CD14-positive monocyte (primary cell): ENCODE results near the gene PSD4. TPM values are rescaled to one million over a fixed set of nuclear protein-coding genes. Genes with fewer than 3 reads are reported as not detected.
"Not testable (repeated sequence)": the region's sequence is repeated elsewhere in the genome, so short reads cannot be mapped to it uniquely, and the experiment has no call there.

Source experiments
- DNase-seq, 3 donors: peaks; one replicate each; pipeline ENCODE4 v3.0.0-alpha.2; 2011 to 2022
- H2AFZ ChIP-seq: 2 replicates; pipeline ENCODE4 v1.6.0; 2012; ENCODE audit warnings: mild to moderate bottlenecking, low read depth, low read length, inconsistent platforms; ENCODE audit not compliant: insufficient read depth, poor library complexity, severe bottlenecking
- H3K27ac ChIP-seq, 2 donors: 1 replicate in 1 of 2; 2 replicates in 1 of 2; pipeline ENCODE4 v1.5.1; 2012 to 2013; ENCODE audit warnings: low read length in 2 of 2, control low read depth in 1 of 2, inconsistent platforms in 1 of 2, low read depth in 1 of 2, mild to moderate bottlenecking in 1 of 2
- H3K27me3 ChIP-seq, 2 donors: one replicate each; pipeline versions ENCODE4 v1.6.0 to v1.6.1; 2011 to 2013; ENCODE audit warnings: low read length in 2 of 2; ENCODE audit not compliant: control insufficient read depth in 2 of 2, insufficient read depth in 2 of 2
- H3K36me3 ChIP-seq, 2 donors: replicated peaks in 1 of 2; 1 replicate in 1 of 2; 2 replicates in 1 of 2; pipeline versions ENCODE4 v1.5.1 to v1.6.1; 2012 to 2013; ENCODE audit warnings: low read length in 2 of 2, control low read depth in 1 of 2, inconsistent platforms in 1 of 2, mild to moderate bottlenecking in 1 of 2; ENCODE audit not compliant: insufficient read depth in 2 of 2, control insufficient read depth in 1 of 2
- H3K4me1 ChIP-seq, 2 donors: 1 replicate in 1 of 2; 2 replicates in 1 of 2; pipeline versions ENCODE4 v1.5.1 to v1.6.1; 2012 to 2013; ENCODE audit warnings: low read length in 2 of 2, control low read depth in 1 of 2, inconsistent platforms in 1 of 2, mild to moderate bottlenecking in 1 of 2, moderate library complexity in 1 of 2; ENCODE audit not compliant: insufficient read depth in 2 of 2, control insufficient read depth in 1 of 2
- H3K4me2 ChIP-seq: replicated peaks from 2 replicates; pipeline ENCODE3; 2012; ENCODE audit warnings: low read length, moderate library complexity, mild to moderate bottlenecking; ENCODE audit not compliant: poor library complexity, severe bottlenecking; ENCODE audit errors: extremely low read depth
- H3K4me3 ChIP-seq, 3 experiments: fragments of 200-600 bp in 1 of 3; sonication (generic) in 1 of 3; replicated peaks in 1 of 3; 1 replicate in 2 of 3; 2 replicates in 1 of 3; pipeline ENCODE4 v1.5.1; 2011 to 2013; ENCODE audit warnings: low read length in 3 of 3, mild to moderate bottlenecking in 3 of 3, control low read depth in 2 of 3, low read depth in 2 of 3, inconsistent platforms in 1 of 3, moderate library complexity in 1 of 3
- H3K79me2 ChIP-seq: 2 replicates; pipeline ENCODE4 v1.6.0; 2012; ENCODE audit warnings: mild to moderate bottlenecking, control low read depth, inconsistent platforms, low read length, moderate library complexity; ENCODE audit not compliant: insufficient read depth
- H3K9ac ChIP-seq: 2 replicates; pipeline ENCODE4 v1.6.0; 2017; ENCODE audit warnings: low read length, mild to moderate bottlenecking; ENCODE audit not compliant: insufficient read depth, poor library complexity, severe bottlenecking
- H3K9me3 ChIP-seq, 2 donors: replicated peaks in 1 of 2; 1 replicate in 1 of 2; 2 replicates in 1 of 2; pipeline versions ENCODE4 v1.5.1 to v1.6.1; 2012 to 2013; ENCODE audit warnings: low read length in 2 of 2, control low read depth in 1 of 2; ENCODE audit not compliant: control insufficient read depth in 1 of 2, insufficient read depth in 1 of 2
- H4K20me1 ChIP-seq: 2 replicates; pipeline ENCODE4 v1.6.0; 2012; ENCODE audit warnings: mild to moderate bottlenecking, low read length, control low read depth, moderate library complexity; ENCODE audit not compliant: insufficient read depth
- H3K27ac Mint-ChIP-seq, 7 donors: one replicate each; pipeline ENCODE4 v1.8.0; 2020; ENCODE audit warnings: mild to moderate bottlenecking in 7 of 7, mixed read lengths in 7 of 7, moderate library complexity in 6 of 7, inconsistent platforms in 2 of 7
- H3K27me3 Mint-ChIP-seq, 3 donors: one replicate each; pipeline ENCODE4 v1.8.0; 2021 to 2022; ENCODE audit warnings: low read depth in 3 of 3, mild to moderate bottlenecking in 3 of 3, mixed read lengths in 3 of 3, moderate library complexity in 3 of 3, inconsistent platforms in 1 of 3
- H3K36me3 Mint-ChIP-seq, 2 donors: one replicate each; pipeline ENCODE4 v1.8.0; 2020; ENCODE audit warnings: mixed read lengths in 2 of 2, inconsistent platforms in 1 of 2, mild to moderate bottlenecking in 1 of 2
- H3K4me1 Mint-ChIP-seq: one replicate; pipeline ENCODE4 v1.8.0; 2020; ENCODE audit warnings: mild to moderate bottlenecking, mixed read lengths
- H3K4me3 Mint-ChIP-seq, 2 donors: one replicate each; pipeline ENCODE4 v1.8.0; 2020; ENCODE audit warnings: mild to moderate bottlenecking in 2 of 2, mixed read lengths in 2 of 2, moderate library complexity in 1 of 2
- H3K9me3 Mint-ChIP-seq, 7 donors: one replicate each; pipeline ENCODE4 v1.8.0; 2020 to 2022; ENCODE audit warnings: mixed read lengths in 7 of 7, mild to moderate bottlenecking in 6 of 7, moderate library complexity in 6 of 7, inconsistent platforms in 2 of 7
- WGBS: methylation state at CpG from one replicate; pipeline ENCODE4 v1.1.5; 2013; ENCODE audit warnings: missing lambda C conversion rate; ENCODE audit not compliant: insufficient coverage; 5-methylcytosine and 5-hydroxymethylcytosine counted together
- intact Hi-C, 2 donors: fragments of 100-400 bp; cut with micrococcal nuclease; formaldehyde crosslinking; loops; one replicate each; pipeline versions ENCODE4 v1.15.0 to v1.15.1; 2023
- polyA plus RNA-seq, 3 donors: library from polyadenylated mRNA; depleted of rRNA in 1 of 3; unstranded in 2 of 3; stranded (reverse) in 1 of 3; fragments of 300-500 nt in 2 of 3; fragments of >200 nt in 1 of 3; fragmentation: Illumina TruSeq in 2 of 3; gene quantifications; 1 replicate in 2 of 3; 2 replicates in 1 of 3; pipeline ENCODE4 v1.2.3, GENCODE V29; 2012 to 2021
- TF ChIP-seq, protein P1 (sequence below): fragments of 200-600 bp; IDR thresholded peaks from one replicate; pipeline ENCODE4 v1.8.0; 2022; ENCODE audit warnings: antibody characterized with exemption, mild to moderate bottlenecking

PSD4 gene
- polyA plus RNA-seq, 3 donors = 11.0 to 47.0 (median 18.2) TPM

GRCh38 chr2:113234721-113235346 is 61.1 kb downstream of the PSD4 start:
- Histone ChIP-seq H2AFZ (no peak overlapping the region), H3K4me1 (peaks cover 26 to 35% of the 10 kb centered on the region in 2 donors), H3K4me2 (peak overlapping the region; percentile 45), H3K79me2 (no peaks in the 10 kb centered on the region), H3K4me3 (peak overlapping the region in 2 of 3 experiments; percentile 44 to 61), H3K27ac (peak overlapping the region in 1 of 2 donors; percentile 52), H3K9me3 (peaks cover 0 to 3% of the 10 kb centered on the region in 2 donors), H3K27me3 (no peaks in the 10 kb centered on the region), H4K20me1 (no peaks in the 10 kb centered on the region), H3K9ac (peak overlapping the region; percentile 55), H3K36me3 (no peaks in the 10 kb centered on the region)
- no peak for DNase-seq
- WGBS = 67% methylated on average over 11 of the region's 16 CpGs
- Mint-ChIP-seq H3K9me3 (peaks cover 0 to 7% (median 2%) of the 10 kb centered on the region in 7 donors), H3K4me3 (peak overlapping the region; percentile 46 to 80), H3K36me3 (peaks cover 3 to 7% of the 10 kb centered on the region in 2 donors), H3K27me3 (peaks cover 0 to 1% (median 0%) of the 10 kb centered on the region in 3 donors), H3K4me1 (peaks cover 60% of the 10 kb centered on the region), H3K27ac (peak overlapping the region in 5 of 7 donors; percentile 85 to 98 (median 93))
- TF ChIP-seq, protein P1, sequence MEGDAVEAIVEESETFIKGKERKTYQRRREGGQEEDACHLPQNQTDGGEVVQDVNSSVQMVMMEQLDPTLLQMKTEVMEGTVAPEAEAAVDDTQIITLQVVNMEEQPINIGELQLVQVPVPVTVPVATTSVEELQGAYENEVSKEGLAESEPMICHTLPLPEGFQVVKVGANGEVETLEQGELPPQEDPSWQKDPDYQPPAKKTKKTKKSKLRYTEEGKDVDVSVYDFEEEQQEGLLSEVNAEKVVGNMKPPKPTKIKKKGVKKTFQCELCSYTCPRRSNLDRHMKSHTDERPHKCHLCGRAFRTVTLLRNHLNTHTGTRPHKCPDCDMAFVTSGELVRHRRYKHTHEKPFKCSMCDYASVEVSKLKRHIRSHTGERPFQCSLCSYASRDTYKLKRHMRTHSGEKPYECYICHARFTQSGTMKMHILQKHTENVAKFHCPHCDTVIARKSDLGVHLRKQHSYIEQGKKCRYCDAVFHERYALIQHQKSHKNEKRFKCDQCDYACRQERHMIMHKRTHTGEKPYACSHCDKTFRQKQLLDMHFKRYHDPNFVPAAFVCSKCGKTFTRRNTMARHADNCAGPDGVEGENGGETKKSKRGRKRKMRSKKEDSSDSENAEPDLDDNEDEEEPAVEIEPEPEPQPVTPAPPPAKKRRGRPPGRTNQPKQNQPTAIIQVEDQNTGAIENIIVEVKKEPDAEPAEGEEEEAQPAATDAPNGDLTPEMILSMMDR = no peak
- intact Hi-C loops = no loop called here

GRCh38 chr2:113235347-113236226 is 61.8 kb downstream of the PSD4 start:
- H4K20me1 ChIP-seq, H3K36me3 ChIP-seq, H3K79me2 ChIP-seq, H3K9me3 ChIP-seq, H2AFZ ChIP-seq, H3K27me3 Mint-ChIP-seq, H3K36me3 Mint-ChIP-seq, H3K9me3 Mint-ChIP-seq, H3K27me3 ChIP-seq, intact Hi-C loops: not testable (repeated sequence)
- H3K4me3 ChIP-seq = peak overlapping the region; percentile 23 to 61 (median 44)
- WGBS = 52% methylated on average over 37 of the region's 74 CpGs
- H3K27ac ChIP-seq = peak overlapping the region; percentile 51 to 52
- H3K27ac Mint-ChIP-seq = peak overlapping the region in 6 of 7 donors; percentile 76 to 98 (median 89)
- DNase-seq = peak; percentile 26 to 62 (median 38)
- H3K4me2 ChIP-seq = peak overlapping the region; percentile 45
- peak overlapping the region; percentile 55 for H3K9ac ChIP-seq
- H3K4me1 ChIP-seq = peaks cover 26 to 33% of the 10 kb centered on the region in 2 donors
- H3K4me1 Mint-ChIP-seq = peaks cover 60% of the 10 kb centered on the region
- H3K4me3 Mint-ChIP-seq = peak overlapping the region; percentile 80 to 82
